DMS79 (cell line): Measurements from ENCODE around the gene PRR23B.

Experiments
- DNase-seq: peaks from one replicate; lab custom pipeline; 2025; lab: John Stamatoyannopoulos, UW

The PRR23B gene

DNA sequence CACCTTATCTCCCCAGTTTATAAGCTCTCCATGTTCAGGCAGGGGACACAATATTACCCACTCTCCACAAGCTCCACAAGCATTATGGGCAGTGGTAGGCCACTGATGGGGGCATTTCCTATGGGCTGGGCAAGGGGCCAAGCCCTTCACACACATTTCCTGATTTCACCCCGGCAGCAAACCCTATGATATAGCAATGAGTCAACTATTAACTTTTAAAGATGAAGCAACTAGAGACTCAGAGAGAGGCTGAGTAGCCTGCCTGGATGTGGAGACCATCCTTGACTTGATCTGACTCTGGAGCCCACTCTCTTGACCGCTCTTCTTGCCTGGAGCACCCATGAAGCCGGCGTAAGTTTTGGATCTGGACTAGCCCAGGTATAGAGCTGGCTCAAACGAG is 46.3 kb downstream of the PRR23B start:
- no peak for DNase-seq

DNA sequence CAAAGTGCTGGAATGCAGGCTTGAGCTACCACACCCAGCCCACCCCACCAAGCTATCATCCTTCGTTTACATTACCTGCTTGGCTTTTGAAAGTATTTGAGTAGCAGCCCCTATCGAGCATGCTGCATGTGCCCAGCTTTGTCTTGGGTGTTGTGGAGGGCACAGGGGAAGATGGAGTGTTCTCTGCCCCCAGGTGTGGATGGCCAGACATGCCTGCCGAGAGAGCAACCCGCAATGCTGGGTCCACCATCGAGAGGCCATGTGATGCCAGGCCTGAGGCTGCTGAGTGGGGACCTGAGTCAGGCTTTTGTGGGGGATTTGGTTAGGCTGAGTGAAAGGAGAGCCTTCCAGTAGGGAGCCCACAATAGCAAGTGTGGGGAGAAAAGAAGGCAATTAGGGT is 47.8 kb downstream of the PRR23B start:
- no peak for DNase-seq

DNA sequence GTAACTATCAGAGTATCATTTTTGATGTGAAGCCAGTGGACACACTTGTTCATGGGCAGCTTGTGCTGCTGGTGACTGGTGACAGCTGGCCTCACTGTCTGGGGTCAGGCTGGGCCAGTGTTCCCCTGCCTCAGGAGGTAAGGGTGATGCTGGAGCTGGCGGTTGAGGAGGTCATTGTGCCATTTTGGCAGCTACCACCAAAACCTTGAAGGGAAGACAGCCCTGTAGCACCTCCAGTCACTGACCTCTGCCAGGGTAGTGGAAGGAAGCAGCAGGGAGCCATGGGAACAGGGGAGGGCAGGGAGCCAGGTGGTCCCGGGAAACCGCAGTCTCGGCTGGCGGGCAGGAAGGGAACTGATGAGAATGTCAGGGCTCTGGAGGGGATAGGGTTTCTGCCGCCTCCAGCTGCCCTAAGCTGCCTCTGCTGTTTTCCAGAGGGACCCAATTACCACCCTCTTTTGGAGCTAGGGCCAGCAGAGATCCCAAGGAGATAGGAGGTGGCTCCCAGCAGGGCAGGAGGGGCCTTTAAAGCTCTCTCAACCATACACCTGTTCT is 48.9 kb downstream of the PRR23B start:
- DNase-seq = no peak
